ENCODE data around the gene RHOBTB1. TPM values are rescaled to one million over a fixed set of nuclear protein-coding genes. Genes with fewer than 3 reads are reported as not detected.

The RHOBTB1 gene
- total RNA-seq, 1 donor: 32.9 TPM

- no peak overlapping the region for H2AFZ ChIP-seq (ENCODE audit: low read length)
- no peak for TF ChIP-seq CTCF (IDR thresholded peaks at IDR 0.05; ENCODE audit: extremely low read depth, low read depth, low read length)
- H3K36me3 ChIP-seq (ENCODE audit: insufficient read depth, low read length): peaks cover 7% of the 10 kb centered on the region
- H4K20me1 ChIP-seq (ENCODE audit: insufficient read depth, low read length): no peaks in the 10 kb centered on the region
- no peak overlapping the region for H3K4me3 ChIP-seq (ENCODE audit: insufficient read depth, low read length)
- no peaks in the 10 kb centered on the region for H3K9me3 ChIP-seq (ENCODE audit: low read depth, low read length)
- no peak for DNase-seq (ENCODE audit: insufficient read length, low spot score, missing footprints)
- H3K27me3 ChIP-seq (ENCODE audit: insufficient read depth, low read length): no peaks in the 10 kb centered on the region
- H3K79me2 ChIP-seq (ENCODE audit: insufficient read depth, low read length): no peaks in the 10 kb centered on the region
- no peak overlapping the region for H3K4me2 ChIP-seq (ENCODE audit: insufficient read depth, low read length)
- no peak overlapping the region for H3K27ac ChIP-seq (ENCODE audit: low read depth, low read length)
- no peaks in the 10 kb centered on the region for H3K4me1 ChIP-seq (ENCODE audit: insufficient read depth, low read length)
Measured at GRCh38 chr10:60878224-60878623, 65.8 kb downstream of the RHOBTB1 start.

- Histone ChIP-seq H3K27me3 (ENCODE audit: insufficient read depth, low read length) (no peaks in the 10 kb centered on the region), H3K9me3 (ENCODE audit: low read depth, low read length) (no peaks in the 10 kb centered on the region), H4K20me1 (ENCODE audit: insufficient read depth, low read length) (no peaks in the 10 kb centered on the region), H3K4me2 (ENCODE audit: insufficient read depth, low read length) (no peak overlapping the region), H3K4me1 (ENCODE audit: insufficient read depth, low read length) (no peaks in the 10 kb centered on the region), H2AFZ (ENCODE audit: low read length) (no peak overlapping the region), H3K4me3 (ENCODE audit: insufficient read depth, low read length) (no peak overlapping the region), H3K79me2 (ENCODE audit: insufficient read depth, low read length) (no peaks in the 10 kb centered on the region), H3K36me3 (ENCODE audit: insufficient read depth, low read length) (peaks cover 7% of the 10 kb centered on the region), H3K27ac (ENCODE audit: low read depth, low read length) (no peak overlapping the region)
- no peak for TF ChIP-seq CTCF (IDR thresholded peaks at IDR 0.05; ENCODE audit: extremely low read depth, low read depth, low read length)
- no peak for DNase-seq (ENCODE audit: insufficient read length, low spot score, missing footprints)
Measured at GRCh38 chr10:60877777-60878120, 66.2 kb downstream of the RHOBTB1 start.

GRCh38 chr10:60877061-60877776 lies 66.8 kb downstream of the RHOBTB1 start:
- H2AFZ ChIP-seq (ENCODE audit: low read length): no peak overlapping the region

GRCh38 chr10:60873758-60874157 lies 70.2 kb downstream of the RHOBTB1 start:
- H3K4me2 ChIP-seq (ENCODE audit: insufficient read depth, low read length): no peak overlapping the region
- peaks cover 3% of the 10 kb centered on the region for H3K36me3 ChIP-seq (ENCODE audit: insufficient read depth, low read length)
- H2AFZ ChIP-seq (ENCODE audit: low read length): no peak overlapping the region
- no peaks in the 10 kb centered on the region for H3K79me2 ChIP-seq (ENCODE audit: insufficient read depth, low read length)
- no peaks in the 10 kb centered on the region for H3K27me3 ChIP-seq (ENCODE audit: insufficient read depth, low read length)
- H3K9me3 ChIP-seq (ENCODE audit: low read depth, low read length): no peaks in the 10 kb centered on the region
- H3K4me1 ChIP-seq (ENCODE audit: insufficient read depth, low read length): no peaks in the 10 kb centered on the region
- no peak for DNase-seq (ENCODE audit: insufficient read length, low spot score, missing footprints)
- H3K27ac ChIP-seq (ENCODE audit: low read depth, low read length): no peak overlapping the region
- H3K4me3 ChIP-seq (ENCODE audit: insufficient read depth, low read length): no peak overlapping the region
- no peaks in the 10 kb centered on the region for H4K20me1 ChIP-seq (ENCODE audit: insufficient read depth, low read length)
- TF ChIP-seq CTCF (IDR thresholded peaks at IDR 0.05; ENCODE audit: extremely low read depth, low read depth, low read length): no peak

More at GRCh38 chr10:60877061-60877776, 66.8 kb downstream of the RHOBTB1 start:
- Histone ChIP-seq H3K4me3 (ENCODE audit: insufficient read depth, low read length) (no peak overlapping the region), H3K36me3 (ENCODE audit: insufficient read depth, low read length) (peaks cover 7% of the 10 kb centered on the region), H3K27ac (ENCODE audit: low read depth, low read length) (no peak overlapping the region), H3K4me2 (ENCODE audit: insufficient read depth, low read length) (no peak overlapping the region), H3K27me3 (ENCODE audit: insufficient read depth, low read length) (no peaks in the 10 kb centered on the region), H3K4me1 (ENCODE audit: insufficient read depth, low read length) (no peaks in the 10 kb centered on the region), H3K9me3 (ENCODE audit: low read depth, low read length) (no peaks in the 10 kb centered on the region), H4K20me1 (ENCODE audit: insufficient read depth, low read length) (no peaks in the 10 kb centered on the region), H3K79me2 (ENCODE audit: insufficient read depth, low read length) (no peaks in the 10 kb centered on the region)
- no peak for TF ChIP-seq CTCF (IDR thresholded peaks at IDR 0.05; ENCODE audit: extremely low read depth, low read depth, low read length)
- DNase-seq (ENCODE audit: insufficient read length, low spot score, missing footprints): no peak
